Measurements from ENCODE around the gene NSUN4.
"Not testable (repeated sequence)": the region's sequence is repeated elsewhere in the genome, so short reads cannot be mapped to it uniquely, and the experiment has no call there.

NSUN4 gene

DNA sequence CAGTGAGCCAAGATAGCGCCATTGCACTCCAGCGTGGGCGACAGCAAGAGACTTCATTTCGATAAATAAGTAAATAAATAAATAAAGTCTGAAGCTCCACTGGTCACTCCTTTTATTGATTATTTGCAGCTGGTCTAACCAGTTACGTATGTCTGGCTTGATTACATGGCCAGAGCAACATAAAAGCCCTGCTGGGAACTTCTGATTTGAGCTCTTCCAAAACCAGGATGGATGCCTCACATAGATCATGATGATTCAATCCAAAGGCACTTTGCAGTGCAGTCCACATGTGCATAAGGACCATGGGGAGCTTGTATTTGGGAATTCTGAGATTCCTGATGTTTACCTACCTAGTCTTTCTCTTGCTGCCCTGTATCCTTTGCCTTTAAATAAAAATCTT lies 24.0 kb downstream of the NSUN4 start:
- H3K4me3 ChIP-seq (ENCODE audit: low read depth, low read length), result no peak overlapping the region

DNA sequence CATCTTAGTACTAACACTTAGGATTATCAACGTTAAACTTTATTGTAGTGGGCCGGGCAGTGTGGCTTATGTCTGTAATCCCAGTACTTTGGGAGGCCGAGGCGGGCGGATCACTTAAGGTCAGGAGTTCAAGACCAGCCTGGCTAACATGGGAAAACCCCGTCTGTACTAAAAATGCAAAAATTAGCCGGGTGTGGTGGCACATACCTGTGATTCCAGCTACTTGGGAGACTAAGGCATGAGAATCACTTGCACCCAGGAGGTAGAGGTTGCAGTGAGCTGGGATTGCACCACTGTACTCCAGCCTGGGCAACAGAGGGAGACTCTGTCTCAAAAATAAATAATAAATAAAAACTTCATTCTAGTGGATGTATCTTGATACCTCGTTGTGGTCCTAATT lies 25.2 kb downstream of the NSUN4 start:
- H3K4me3 ChIP-seq (ENCODE audit: low read depth, low read length), result not testable (repeated sequence)

DNA sequence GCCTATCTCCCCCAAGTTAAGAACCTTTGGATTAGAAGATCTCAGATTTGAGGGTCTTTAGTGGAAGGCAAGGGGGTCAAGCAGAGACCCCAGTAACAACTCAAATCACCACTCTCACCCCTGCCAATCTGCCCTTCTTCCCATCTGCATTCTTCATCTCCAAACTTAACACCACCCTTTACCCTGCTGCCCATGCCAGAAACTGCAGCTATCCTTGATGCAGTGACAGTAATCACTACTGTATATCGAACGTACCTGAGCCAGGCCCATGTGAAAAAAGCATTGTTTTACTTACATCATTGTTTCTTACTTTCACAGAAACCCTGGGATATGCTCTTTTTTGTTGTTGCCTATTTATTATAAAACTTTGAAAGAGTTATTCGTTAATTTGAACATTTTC lies 26.5 kb downstream of the NSUN4 start:
- no peak overlapping the region for H3K4me3 ChIP-seq (ENCODE audit: low read depth, low read length)

DNA sequence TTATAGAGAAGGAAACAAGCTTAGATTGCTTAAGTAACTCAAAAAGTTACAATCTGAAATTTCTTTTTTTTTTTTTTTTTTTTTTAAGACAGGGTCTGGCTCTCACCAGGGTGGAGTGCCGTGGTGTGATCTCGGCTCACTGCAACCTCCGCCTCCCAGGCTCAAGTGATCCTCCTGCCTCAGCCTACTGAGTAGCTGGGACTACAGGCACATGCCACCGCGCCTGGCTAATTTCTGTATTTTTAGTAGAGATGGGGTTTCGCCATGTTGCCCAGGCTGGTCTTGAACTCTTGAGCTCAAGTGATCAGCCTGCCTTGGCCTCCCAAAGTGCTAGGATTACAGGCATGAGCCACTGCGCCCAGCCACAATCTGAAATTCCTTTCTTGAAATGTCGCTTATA lies 27.1 kb downstream of the NSUN4 start:
- H3K4me3 ChIP-seq (ENCODE audit: low read depth, low read length), result not testable (repeated sequence)

DNA sequence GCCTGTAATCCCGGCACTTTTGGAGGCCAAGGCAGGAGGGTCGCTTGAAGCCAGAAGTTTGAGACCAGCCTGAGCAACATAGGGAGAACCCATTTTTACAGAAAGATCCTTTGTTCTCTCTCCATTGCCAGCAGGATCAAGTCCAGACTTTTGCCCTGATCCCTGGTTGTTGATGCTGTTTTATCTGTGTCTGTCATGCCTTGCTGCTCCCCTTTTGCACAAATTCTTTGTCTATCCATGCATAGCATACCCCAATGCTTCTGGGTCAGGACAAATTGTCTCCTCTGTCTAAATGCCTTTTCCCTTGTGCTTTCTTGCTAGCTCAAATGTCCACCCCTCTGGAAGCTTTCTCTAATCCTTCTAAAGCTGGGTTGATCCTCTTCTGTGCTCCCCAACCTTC lies 28.2 kb downstream of the NSUN4 start:
- H3K4me3 ChIP-seq (ENCODE audit: low read depth, low read length), result no peak overlapping the region

DNA sequence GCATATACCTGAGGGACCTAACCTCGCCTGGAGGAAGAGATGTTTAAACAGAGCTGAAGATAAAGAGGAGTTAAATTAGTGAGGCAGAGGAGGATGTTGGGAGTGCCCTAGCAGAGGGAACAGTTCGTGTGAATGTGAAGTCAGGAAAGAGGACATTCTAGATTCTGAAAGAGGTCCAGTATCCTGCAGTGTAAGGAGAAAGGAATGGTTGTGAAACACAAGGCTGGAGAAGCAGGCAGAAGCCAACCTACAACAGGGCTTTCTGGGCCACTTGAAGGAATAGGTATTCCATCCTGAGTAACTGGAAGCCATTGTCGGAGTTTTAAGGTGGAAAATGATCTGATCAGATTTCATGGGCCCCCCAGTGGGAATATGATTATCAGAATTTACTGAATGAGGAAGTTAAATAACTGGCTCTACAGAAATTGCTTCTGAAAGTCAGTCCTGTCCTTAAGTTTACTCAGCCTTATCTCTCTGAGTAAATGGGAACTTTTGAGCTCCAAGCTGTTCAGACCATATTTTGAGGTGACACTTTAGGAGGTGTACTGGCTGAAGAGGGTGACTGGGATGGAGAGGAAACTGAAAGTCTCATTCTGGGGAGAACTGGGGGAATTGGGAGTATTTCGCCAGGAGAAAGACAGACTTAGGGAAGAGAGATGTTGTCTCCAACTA lies 29.1 kb downstream of the NSUN4 start:
- no peak overlapping the region for H3K4me3 ChIP-seq (ENCODE audit: low read depth, low read length)

DNA sequence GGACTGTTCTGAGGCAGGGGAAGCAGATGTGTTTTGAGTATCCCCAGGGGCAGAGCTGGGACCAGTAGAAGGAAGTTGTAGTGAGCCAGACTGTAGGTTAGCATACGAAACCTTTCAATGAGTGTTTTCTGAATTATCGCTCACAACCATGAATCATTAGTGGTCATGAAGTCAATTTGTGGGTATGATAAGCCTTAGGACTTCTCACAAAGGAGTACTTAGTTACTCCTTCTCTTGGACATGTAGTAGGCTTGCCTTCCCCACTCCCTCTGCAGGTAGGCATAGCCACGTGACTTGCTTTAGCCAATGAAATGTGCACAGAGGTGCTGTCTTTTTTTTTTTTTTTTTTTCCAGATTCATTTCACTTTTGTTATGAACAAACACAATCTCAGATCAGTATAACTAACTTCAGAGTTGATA lies 29.6 kb downstream of the NSUN4 start:
- no peak overlapping the region for H3K4me3 ChIP-seq (ENCODE audit: low read depth, low read length)

DNA sequence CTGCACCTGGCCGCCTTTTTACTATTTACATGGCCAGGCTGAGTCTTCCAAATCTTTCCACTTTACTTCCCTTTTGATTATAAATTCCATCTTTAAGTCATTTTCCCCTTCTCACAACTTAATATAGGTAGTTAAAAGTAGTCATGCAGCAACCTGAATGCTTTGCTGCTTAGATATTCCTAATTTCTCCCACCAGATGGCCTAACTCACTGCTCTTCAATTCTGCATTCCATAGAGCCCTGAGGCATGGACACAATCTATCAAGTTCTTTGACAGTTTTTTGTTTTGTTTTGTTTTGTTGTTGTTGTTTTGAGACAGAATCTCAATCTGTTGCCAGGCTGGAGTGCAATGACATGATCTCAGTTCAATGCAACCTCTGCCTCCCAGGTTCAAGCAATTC lies 31.8 kb downstream of the NSUN4 start:
- no peak overlapping the region for H3K4me3 ChIP-seq (ENCODE audit: low read depth, low read length)

DNA sequence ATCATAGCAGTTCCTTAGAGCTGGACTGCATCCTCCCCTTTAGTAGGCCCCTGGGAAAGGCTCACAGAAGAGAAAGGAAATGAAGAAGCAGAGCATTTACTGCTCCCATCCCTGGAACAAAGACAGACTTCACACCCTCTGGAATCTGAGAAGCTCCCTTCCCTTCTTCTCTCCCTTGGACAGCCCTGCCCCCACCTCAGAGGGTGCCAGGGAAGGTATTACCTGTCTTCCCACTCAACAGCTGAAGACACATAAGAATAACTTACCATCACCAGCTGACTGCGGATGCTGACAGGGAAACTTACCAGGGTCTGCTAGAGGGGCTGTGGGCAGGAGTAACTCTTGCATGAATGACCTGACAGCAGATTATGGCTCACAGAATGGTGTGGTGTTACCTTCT lies 39.4 kb downstream of the NSUN4 start:
- H3K4me3 ChIP-seq (ENCODE audit: low read depth, low read length), result no peak overlapping the region

DNA sequence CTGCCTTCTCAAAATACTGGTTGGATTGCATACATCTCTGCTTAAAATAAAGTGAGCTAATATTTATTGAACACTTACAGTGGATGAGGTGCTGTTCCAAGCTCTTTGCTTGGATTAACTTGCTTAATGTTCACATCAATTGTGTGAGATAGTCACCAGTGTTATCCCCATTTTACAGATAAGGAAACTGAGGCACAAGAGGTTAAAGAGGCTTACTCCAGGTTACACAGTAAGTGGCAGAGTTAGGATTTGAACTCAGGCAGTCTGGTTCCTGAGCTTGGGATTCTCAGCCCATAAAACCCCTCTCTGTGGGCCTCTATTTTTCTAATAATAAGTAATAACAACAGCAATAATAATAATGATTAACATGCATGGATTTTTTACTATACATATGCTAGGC lies 39.9 kb downstream of the NSUN4 start:
- no peak overlapping the region for H3K4me3 ChIP-seq (ENCODE audit: low read depth, low read length)

DNA sequence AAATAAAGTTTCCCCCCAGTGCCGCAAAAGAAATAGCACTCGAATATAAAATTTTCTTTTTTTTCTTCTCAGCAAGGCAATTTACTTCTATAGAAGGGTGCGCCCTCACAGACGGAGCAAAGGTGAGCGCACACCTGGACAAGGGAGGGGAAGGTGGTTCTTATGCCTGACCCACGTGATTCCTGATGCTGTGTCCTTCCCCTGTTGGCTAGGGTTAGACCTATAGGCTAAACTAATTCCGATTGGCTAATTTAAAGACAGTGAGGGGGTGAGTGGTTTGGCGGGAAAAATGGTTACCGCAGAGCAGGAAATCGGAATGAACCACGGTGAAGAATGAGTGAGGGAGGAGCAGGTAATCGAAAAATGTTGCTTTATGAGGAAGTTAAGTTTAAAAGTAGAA lies 52.9 kb downstream of the NSUN4 start:
- peak overlapping the region; percentile 81 for H3K4me3 ChIP-seq (ENCODE audit: low read depth, low read length)

DNA sequence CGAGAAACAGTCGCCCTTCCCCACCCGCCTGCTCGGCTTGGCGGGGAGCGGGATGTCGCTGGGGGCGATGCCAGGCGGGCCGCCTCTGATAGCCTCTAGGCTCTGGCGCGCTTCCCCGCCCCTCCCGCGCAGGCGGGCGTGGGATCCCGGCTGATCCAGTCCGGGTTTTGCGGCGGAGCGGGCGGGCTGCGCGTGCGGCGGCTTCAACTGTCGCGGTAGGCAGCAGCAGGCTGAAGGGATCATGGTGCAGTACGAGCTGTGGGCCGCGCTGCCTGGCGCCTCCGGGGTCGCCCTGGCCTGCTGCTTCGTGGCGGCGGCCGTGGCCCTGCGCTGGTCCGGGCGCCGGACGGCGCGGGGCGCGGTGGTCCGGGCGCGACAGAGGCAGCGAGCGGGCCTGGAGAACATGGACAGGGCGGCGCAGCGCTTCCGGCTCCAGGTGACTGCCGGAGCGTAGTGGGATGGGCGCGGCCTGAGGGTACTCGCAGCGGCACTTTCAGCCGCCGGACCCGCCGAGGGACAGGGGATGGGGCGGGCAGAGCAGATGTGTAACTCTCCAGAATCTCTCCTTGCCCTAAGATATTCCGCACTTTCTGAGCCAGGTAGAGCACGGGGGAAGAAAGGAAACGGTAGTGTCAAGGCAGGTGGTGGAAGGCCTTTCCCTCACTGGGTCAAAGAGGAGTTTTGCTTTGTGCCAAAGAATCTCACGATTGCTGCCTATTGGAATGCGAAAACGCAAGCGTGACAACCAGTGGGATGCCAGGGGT lies 53.7 kb downstream of the NSUN4 start, which contains the start of gene FAAH:
Gene FAAH, plus strand, starts transcription at position 210 of the 764 bp plus-strand sequence. Its CDS starts 32 bp downstream, at position 242.
- H3K4me3 ChIP-seq (ENCODE audit: low read depth, low read length), result peak within 1 kb of the TSS; percentile 81

DNA sequence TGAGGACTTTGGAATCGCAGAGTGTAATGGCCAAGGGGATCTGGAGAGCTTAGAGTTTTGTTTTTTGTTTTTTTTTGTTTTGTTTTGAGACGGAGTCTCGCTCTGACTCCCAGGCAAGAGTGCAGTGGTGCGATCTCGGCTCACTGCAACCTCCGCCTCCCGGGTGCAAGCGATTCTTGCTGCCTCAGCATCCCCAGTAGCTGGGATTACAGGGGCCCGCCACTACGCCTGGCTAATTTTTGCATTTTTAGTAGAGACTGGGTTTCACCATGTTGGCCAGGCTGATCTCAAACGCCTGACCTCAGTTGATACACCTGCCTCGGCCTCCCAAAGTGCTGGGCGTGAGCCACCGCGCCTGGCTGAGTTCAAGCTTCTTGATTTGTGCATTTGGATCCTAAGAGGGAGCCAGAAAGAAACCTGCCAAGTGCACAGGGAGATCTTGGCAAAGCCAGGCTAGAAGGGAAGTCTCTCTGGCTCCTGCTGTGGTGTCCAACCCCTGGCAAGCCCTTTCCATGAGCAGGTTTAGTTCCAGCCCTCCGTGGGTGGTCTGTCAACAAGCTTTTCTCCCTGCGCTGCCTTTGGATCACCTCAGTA lies 54.4 kb downstream of the NSUN4 start:
- H3K4me3 ChIP-seq (ENCODE audit: low read depth, low read length), result peak overlapping the region; percentile 81

DNA sequence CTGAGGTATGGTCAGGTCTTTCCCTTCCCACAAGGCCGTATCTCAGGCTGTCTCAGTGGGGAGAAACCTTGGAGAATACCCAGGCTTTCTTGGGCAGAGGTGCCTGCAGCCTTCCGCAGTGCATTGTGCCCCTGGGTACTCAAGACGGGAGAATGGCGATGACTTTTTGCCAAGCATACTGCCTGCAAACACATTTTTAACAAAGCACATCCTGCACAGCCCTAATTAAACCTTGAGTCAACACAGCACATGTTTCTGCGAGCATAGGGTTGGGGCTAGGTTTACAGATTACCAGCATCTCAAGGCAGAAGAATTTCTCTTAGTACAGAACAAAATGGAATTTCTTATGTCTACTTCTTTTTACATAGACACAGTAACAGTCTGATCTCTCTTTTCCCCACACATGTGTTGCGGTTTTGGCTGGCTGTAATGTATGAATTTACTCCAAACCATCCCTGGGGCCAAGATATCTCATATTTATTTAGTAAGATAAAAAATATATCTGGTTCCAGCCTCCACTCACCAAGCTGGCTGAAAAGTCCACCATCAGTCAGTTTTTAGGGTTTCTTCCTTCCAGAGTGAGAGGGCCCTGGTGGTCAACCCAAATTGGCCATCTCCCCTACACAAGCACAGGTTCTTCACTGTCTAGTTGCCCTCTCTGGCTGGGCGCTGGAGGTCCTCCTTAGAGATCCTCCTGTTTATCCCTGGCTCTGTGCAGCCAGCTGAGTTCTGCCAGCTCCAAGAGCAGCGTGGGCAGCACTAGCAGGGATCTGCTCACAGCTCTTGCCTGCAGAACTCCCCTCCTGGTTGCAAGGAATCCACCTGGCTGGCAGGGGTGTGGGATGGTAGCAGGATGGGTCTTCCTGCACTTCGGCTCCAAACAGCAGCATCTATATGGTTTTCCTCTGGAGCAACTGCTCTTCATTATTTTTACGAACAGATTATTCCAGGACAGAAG lies 56.1 kb downstream of the NSUN4 start:
- H3K4me3 ChIP-seq (ENCODE audit: low read depth, low read length), result no peak overlapping the region

DNA sequence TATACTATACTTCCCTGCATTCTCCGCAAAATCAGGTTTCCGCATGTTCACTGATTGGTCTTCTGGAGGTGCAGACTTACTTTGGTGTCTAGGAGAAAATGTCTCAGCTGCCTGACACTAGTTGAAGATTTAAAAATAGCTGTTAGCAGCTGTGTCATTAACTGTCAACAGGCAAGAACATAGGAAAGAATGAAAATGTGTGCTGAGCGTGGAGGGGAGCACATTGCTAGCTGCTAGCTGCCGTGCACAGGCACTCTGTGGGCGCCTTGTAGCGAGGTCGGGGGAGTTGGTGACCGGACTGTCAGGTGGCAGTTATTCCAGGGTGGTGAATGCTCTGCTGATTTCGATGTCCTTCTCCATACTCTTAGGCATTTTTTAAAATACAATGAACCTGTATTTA lies 58.7 kb downstream of the NSUN4 start:
- H3K4me3 ChIP-seq (ENCODE audit: low read depth, low read length), result no peak overlapping the region

DNA sequence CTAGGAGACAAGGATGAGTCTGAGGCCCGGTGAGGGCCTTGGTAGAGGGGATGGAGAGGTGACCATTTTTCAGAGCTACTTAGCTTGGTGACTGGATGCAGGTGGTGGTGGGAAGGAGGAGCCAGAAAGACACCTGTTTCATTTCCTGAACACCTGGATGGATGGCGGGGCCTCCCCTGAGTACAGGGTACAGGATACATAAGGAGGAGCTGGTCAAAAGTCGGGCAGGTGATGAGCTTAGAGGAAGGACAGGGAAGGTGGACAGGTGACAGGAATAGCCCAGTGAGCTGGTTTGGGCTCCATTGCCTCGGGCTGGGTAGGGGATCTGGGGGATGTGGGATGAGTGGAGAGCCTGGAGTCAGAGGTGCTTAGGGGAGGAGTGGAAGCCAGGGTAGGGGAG lies 59.8 kb downstream of the NSUN4 start:
- no peak overlapping the region for H3K4me3 ChIP-seq (ENCODE audit: low read depth, low read length)

DNA sequence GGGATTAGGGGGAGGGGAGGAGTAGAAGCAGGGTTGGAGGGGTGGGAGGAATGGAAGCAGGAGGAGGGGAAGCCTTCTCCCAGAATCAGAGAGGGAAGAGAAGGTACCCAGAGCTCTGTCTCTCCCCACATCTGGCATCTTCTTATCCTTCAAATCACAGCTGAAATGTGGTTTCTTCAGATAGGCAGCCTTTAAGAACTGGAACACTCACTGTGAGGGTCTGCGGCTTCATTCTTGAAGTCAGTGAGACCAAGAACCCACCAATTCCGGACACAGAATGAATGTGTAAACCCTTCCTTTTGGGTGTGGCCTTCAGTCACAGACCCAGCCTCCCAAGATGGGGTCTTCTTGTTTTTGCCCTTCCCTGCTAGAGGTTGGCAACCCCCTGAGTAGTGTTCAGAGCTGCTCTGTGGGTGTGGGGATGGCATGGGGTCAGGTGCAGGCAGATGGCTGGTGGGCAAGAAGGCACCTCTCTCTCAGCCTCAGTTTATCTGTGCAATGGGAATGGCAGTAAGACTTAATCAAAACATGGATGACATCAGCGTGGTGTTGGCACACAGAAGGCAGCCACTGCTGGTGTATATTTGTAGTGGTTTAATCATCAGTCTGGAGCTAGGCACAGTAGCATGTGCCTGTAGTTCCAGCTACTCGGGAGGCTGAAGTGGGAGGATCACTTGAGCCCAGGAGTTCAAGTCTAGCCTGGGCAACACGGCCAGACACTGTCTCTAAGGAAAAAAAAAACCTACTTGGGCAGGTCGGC lies 60.7 kb downstream of the NSUN4 start:
- no peak overlapping the region for H3K4me3 ChIP-seq (ENCODE audit: low read depth, low read length)

DNA sequence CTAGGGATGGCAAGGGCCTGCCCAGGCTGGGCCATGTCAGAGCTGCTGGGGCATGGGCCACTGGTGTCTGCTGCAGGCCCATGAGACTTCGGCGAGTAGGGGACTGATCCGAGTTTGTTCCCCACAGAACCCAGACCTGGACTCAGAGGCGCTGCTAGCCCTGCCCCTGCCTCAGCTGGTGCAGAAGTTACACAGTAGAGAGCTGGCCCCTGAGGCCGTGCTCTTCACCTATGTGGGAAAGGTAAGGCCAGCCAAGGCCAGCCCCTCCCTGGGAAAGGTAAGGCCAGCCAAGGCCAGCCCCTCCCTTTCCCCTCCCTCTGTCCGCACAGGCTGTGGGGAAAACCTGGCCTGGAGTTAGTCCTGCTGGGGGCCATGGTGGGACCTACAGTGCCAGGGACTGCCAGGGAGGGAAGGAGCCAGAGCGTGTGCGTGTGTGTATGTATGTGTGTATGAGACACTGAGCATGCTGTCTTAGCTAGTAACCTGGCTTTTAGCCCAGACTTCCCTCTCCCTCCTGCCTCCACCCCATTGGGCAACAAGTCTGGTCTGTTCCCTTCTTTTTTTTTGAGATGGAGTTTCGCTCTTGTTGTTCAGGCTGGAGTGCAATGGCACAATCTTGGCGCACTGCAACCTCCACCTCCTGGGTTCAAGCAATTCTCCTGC lies 61.5 kb downstream of the NSUN4 start:
- no peak overlapping the region for H3K4me3 ChIP-seq (ENCODE audit: low read depth, low read length)

DNA sequence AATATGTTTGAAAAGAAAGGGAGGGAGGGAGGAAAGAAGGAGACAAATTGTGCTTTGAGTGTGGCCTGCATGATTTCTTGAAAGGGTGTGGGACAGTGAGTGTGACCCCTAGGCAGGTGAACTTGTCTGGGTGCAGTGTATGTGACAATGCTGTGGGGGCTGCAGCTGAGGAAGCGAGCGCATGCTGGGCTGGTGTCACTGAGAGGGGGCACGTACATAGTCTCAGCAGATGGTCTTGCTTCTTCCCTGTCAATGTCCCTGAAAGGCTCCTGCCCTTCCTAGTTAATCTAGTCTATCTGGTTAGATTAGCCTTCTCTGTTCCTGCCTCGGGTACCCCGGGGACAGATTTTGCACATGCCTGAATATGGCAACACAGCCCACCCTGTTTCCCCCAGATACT lies 63.3 kb downstream of the NSUN4 start:
- no peak overlapping the region for H3K4me3 ChIP-seq (ENCODE audit: low read depth, low read length)
